Breast epithelium (tissue), 3 donors: Measurements from ENCODE around the gene DNMT3A.

Source experiments
- CTCF ChIP-seq, 3 donors: fragments of 450-650 bp; IDR thresholded peaks; one replicate each; pipeline ENCODE4 v1.5.1; 2016 to 2017; ENCODE audit warnings: antibody characterized with exemption in 3 of 3, mild to moderate bottlenecking in 3 of 3, moderate library complexity in 3 of 3
- POLR2A ChIP-seq: fragments of 450-650 bp; IDR thresholded peaks from one replicate; pipeline ENCODE4 v1.6.1; 2016; ENCODE audit warnings: antibody characterized with exemption, mild to moderate bottlenecking, moderate library complexity
- POLR2AphosphoS5 ChIP-seq, 3 donors: sonication (generic); formaldehyde crosslinking; IDR thresholded peaks; one replicate each; pipeline ENCODE4 v1.6.1; 2017; ENCODE audit warnings: antibody characterized with exemption in 3 of 3

GRCh38 chr2:25230948-25231311 lies 110.8 kb downstream of the DNMT3A start:
- TF ChIP-seq CTCF (IDR thresholded peaks at IDR 0.05) (no peak), POLR2A (no peak), POLR2AphosphoS5 (IDR thresholded peaks at IDR 0.05) (no peak)
